ENCODE measurements around the gene HMCN2. TPM values are rescaled to one million over a fixed set of nuclear protein-coding genes. Genes with fewer than 3 reads are reported as not detected.

The HMCN2 gene
- total and polyA plus RNA-seq, 2 donors (not counting 1 experiment from before 2014, with no cell fraction given), result 0.01 TPM; not detected in 1

DNA sequence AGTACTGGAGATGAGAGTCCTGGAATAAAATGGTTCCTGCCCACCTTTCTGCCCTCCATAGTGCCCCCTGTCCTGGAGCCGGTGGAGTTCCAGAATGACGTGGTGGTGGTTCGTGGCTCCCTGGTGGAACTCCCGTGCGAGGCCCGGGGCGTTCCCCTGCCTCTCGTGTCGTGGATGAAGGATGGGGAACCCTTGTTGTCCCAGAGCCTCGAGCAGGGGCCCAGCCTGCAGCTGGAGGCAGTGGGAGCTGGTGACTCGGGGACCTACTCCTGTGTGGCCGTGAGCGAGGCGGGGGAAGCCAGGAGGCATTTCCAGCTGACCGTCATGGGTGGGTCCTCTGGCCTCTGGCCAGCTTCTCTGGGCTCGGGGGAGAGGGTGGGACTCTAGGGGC, 128.1 kb downstream of the HMCN2 start:
- ATAC-seq (ENCODE audit: low read depth) (no peak), DNase-seq (no peak)
- no peak overlapping the region for H3K4me3 Mint-ChIP-seq
- ChIA-PET POLR2A (no interaction called here), CTCF (no interaction called here)
- H3K4me1 ChIP-seq (ENCODE audit: control insufficient read depth in 2 of 2, insufficient read depth in 2 of 2, low read length in 2 of 2), result no peaks in the 10 kb centered on the region
- WGBS (ENCODE audit: insufficient coverage), result 86% methylated on average over 13 of the region's 16 CpGs
- H3K79me2 ChIP-seq (ENCODE audit: control insufficient read depth, insufficient read depth, low read length), result no peaks in the 10 kb centered on the region
- H3K4me1 Mint-ChIP-seq, result no peaks in the 10 kb centered on the region
- intact Hi-C loops (cut with micrococcal nuclease), result no loop called here
- H3K9me3 Mint-ChIP-seq (ENCODE audit: insufficient read depth), result peaks cover 2% of the 10 kb centered on the region
- H3K36me3 ChIP-seq (replicated peaks in 1 of 2; ENCODE audit: control extremely low read depth in 1 of 2, control insufficient read depth in 1 of 2, extremely low read depth in 1 of 2, insufficient read depth in 2 of 2, low read length in 1 of 2), result no peaks in the 10 kb centered on the region
- H3K9ac ChIP-seq (ENCODE audit: low read length), result no peak overlapping the region
- peaks cover 0 to 8% (median 0%) of the 10 kb centered on the region in 3 donors for H3K9me3 ChIP-seq (ENCODE audit: control extremely low read depth in 1 of 3, control insufficient read depth in 2 of 3, insufficient read depth in 1 of 3, low read length in 2 of 3)
- H2AFZ ChIP-seq (ENCODE audit: insufficient read depth, low read depth, low read length, poor library complexity, severe bottlenecking), result no peak overlapping the region
- no peak overlapping the region for H3K27ac ChIP-seq (ENCODE audit: low read length in 2 of 2)
- no peak overlapping the region for H3K4me3 ChIP-seq (ENCODE audit: control extremely low read depth in 1 of 5, extremely low read depth in 1 of 5, insufficient read depth in 1 of 5, low read depth in 2 of 5, low read length in 4 of 5)
- peaks cover 4% of the 10 kb centered on the region for H3K27me3 Mint-ChIP-seq
- TF ChIP-seq EZH2 (IDR thresholded peaks at IDR 0.05; ENCODE audit: borderline replicate concordance, insufficient read depth, low read depth, low read length, poor library complexity, severe bottlenecking), result no peak
- TF ChIP-seq, protein P1, sequence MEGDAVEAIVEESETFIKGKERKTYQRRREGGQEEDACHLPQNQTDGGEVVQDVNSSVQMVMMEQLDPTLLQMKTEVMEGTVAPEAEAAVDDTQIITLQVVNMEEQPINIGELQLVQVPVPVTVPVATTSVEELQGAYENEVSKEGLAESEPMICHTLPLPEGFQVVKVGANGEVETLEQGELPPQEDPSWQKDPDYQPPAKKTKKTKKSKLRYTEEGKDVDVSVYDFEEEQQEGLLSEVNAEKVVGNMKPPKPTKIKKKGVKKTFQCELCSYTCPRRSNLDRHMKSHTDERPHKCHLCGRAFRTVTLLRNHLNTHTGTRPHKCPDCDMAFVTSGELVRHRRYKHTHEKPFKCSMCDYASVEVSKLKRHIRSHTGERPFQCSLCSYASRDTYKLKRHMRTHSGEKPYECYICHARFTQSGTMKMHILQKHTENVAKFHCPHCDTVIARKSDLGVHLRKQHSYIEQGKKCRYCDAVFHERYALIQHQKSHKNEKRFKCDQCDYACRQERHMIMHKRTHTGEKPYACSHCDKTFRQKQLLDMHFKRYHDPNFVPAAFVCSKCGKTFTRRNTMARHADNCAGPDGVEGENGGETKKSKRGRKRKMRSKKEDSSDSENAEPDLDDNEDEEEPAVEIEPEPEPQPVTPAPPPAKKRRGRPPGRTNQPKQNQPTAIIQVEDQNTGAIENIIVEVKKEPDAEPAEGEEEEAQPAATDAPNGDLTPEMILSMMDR (IDR thresholded peaks at IDR 0.05), result no peak
- H3K27me3 ChIP-seq (replicated peaks in 1 of 4; ENCODE audit: control extremely low read depth in 1 of 4, control insufficient read depth in 3 of 4, insufficient read depth in 4 of 4, low read length in 3 of 4), result no peaks in the 10 kb centered on the region
- H4K20me1 ChIP-seq (ENCODE audit: control insufficient read depth, insufficient read depth, low read length, poor library complexity, severe bottlenecking), result no peaks in the 10 kb centered on the region
- H3K4me2 ChIP-seq (replicated peaks; ENCODE audit: low read depth, low read length, poor library complexity, severe bottlenecking), result no peak overlapping the region
- no peak overlapping the region for H3K27ac Mint-ChIP-seq

DNA sequence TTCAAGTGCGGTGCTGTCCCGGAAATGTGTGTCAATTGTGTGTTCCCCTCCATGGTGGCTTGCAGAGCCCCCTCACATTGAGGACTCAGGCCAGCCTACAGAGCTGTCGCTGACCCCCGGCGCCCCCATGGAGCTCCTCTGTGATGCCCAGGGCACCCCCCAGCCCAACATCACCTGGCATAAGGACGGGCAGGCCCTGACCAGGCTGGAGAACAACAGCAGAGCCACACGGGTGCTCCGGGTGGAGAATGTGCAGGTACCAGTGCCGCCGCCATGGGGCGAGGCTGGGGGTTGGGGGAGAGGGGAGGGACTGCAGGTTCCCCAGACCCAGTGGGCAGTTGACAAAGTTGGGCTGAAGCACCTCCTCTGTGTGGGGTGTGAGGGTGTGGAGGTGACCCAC, 128.8 kb downstream of the HMCN2 start:
- ChIA-PET POLR2A (no interaction called here), CTCF (no interaction called here)
- Mint-ChIP-seq H3K27ac (no peak overlapping the region), H3K4me3 (no peak overlapping the region), H3K27me3 (peaks cover 4% of the 10 kb centered on the region), H3K4me1 (no peaks in the 10 kb centered on the region), H3K9me3 (ENCODE audit: insufficient read depth) (peaks cover 2% of the 10 kb centered on the region)
- Histone ChIP-seq H4K20me1 (ENCODE audit: control insufficient read depth, insufficient read depth, low read length, poor library complexity, severe bottlenecking) (no peaks in the 10 kb centered on the region), H3K79me2 (ENCODE audit: control insufficient read depth, insufficient read depth, low read length) (no peaks in the 10 kb centered on the region), H3K27me3 (replicated peaks in 1 of 4; ENCODE audit: control extremely low read depth in 1 of 4, control insufficient read depth in 3 of 4, insufficient read depth in 4 of 4, low read length in 3 of 4) (no peaks in the 10 kb centered on the region), H3K4me1 (ENCODE audit: control insufficient read depth in 2 of 2, insufficient read depth in 2 of 2, low read length in 2 of 2) (no peaks in the 10 kb centered on the region), H3K4me3 (ENCODE audit: control extremely low read depth in 1 of 5, extremely low read depth in 1 of 5, insufficient read depth in 1 of 5, low read depth in 2 of 5, low read length in 4 of 5) (no peak overlapping the region), H3K9ac (ENCODE audit: low read length) (no peak overlapping the region), H3K36me3 (replicated peaks in 1 of 2; ENCODE audit: control extremely low read depth in 1 of 2, control insufficient read depth in 1 of 2, extremely low read depth in 1 of 2, insufficient read depth in 2 of 2, low read length in 1 of 2) (no peaks in the 10 kb centered on the region), H3K4me2 (replicated peaks; ENCODE audit: low read depth, low read length, poor library complexity, severe bottlenecking) (no peak overlapping the region), H3K27ac (ENCODE audit: low read length in 2 of 2) (no peak overlapping the region), H3K9me3 (ENCODE audit: control extremely low read depth in 1 of 3, control insufficient read depth in 2 of 3, insufficient read depth in 1 of 3, low read length in 2 of 3) (peaks cover 0 to 8% (median 0%) of the 10 kb centered on the region in 3 donors), H2AFZ (ENCODE audit: insufficient read depth, low read depth, low read length, poor library complexity, severe bottlenecking) (no peak overlapping the region)
- TF ChIP-seq, protein P1 (IDR thresholded peaks at IDR 0.05), result no peak
- no peak for TF ChIP-seq EZH2 (IDR thresholded peaks at IDR 0.05; ENCODE audit: borderline replicate concordance, insufficient read depth, low read depth, low read length, poor library complexity, severe bottlenecking)
- no peak for ATAC-seq (ENCODE audit: low read depth)
- DNase-seq, result no peak
- 100% methylated on average over 3 of the region's 11 CpGs for WGBS (ENCODE audit: insufficient coverage)
- intact Hi-C loops (cut with micrococcal nuclease), result no loop called here
